ENCODE measurements around the gene BRCC3. TPM values are rescaled to one million over a fixed set of nuclear protein-coding genes. Genes with fewer than 3 reads are reported as not detected.

The BRCC3 gene
- total RNA-seq, 1 experiment from 2014 or later = 21.3 TPM

- Histone ChIP-seq H3K9me3 (ENCODE audit: control insufficient read depth in 1 of 2, insufficient read depth in 1 of 2, low read depth in 1 of 2, low read length in 2 of 2) (no peaks in the 10 kb centered on the region), H3K27ac (ENCODE audit: low read depth, low read length) (no peak overlapping the region), H3K36me3 (ENCODE audit: control insufficient read depth in 1 of 2, insufficient read depth in 2 of 2, low read length in 2 of 2) (no peaks in the 10 kb centered on the region; a peak in 1 of 4 replicates), H3K79me2 (ENCODE audit: insufficient read depth, low read length) (no peaks in the 10 kb centered on the region), H3K9ac (ENCODE audit: low read length) (no peak overlapping the region), H3K9me2 (ENCODE audit: insufficient read depth) (no peaks in the 10 kb centered on the region), H3K27me3 (ENCODE audit: insufficient read depth, low read length) (no peaks in the 10 kb centered on the region), H3K4me2 (ENCODE audit: low read length) (no peak overlapping the region), H4K20me1 (ENCODE audit: insufficient read depth) (no peaks in the 10 kb centered on the region), H3K4me3 (replicated peaks in 1 of 2; ENCODE audit: low read depth in 1 of 2, low read length in 2 of 2) (no peak overlapping the region), H3K4me1 (ENCODE audit: control insufficient read depth in 1 of 2, insufficient read depth in 2 of 2, low read length in 2 of 2) (no peaks in the 10 kb centered on the region), H2AFZ (ENCODE audit: low read depth, low read length, poor library complexity, severe bottlenecking) (no peak overlapping the region)
- no peak for ATAC-seq
- ChIA-PET CTCF (no interaction called here), RAD21 (ENCODE audit: low non-redundant PET in 1 of 2, low total read pairs in 2 of 2, uncharacterized antibody in 2 of 2, unreplicated experiment in 2 of 2) (no interaction called here), POLR2A (no interaction called here)
- no peak for DNase-seq (ENCODE audit: low read depth, low spot score)
- BruUV-seq (replicated peaks) = no TSS peak
- no peak for TF ChIP-seq CBX3 (IDR thresholded peaks at IDR 0.05; ENCODE audit: low read depth)
- TF ChIP-seq SP1 (IDR thresholded peaks at IDR 0.05; ENCODE audit: low read depth) = no peak
- TF ChIP-seq TCF7L2 (IDR thresholded peaks at IDR 0.05; ENCODE audit: borderline replicate concordance, extremely low read depth, insufficient read depth, insufficient read length) = no peak
- no peak for TF ChIP-seq ATF3 (IDR thresholded peaks at IDR 0.05)
- no peak for TF ChIP-seq ZFX (IDR thresholded peaks at IDR 0.05)
- no peak for TF ChIP-seq EZH2 (IDR thresholded peaks at IDR 0.05)
- no peak for TF ChIP-seq YY1 (IDR thresholded peaks at IDR 0.05; ENCODE audit: extremely low read depth, insufficient replicate concordance, low read depth, low read length)
- no peak for TF ChIP-seq EGR1 (IDR thresholded peaks at IDR 0.05; ENCODE audit: low read depth)
- intact Hi-C loops (cut with micrococcal nuclease) = no loop called here
Measured at GRCh38 chrX:155115174-155115819, 44.0 kb downstream of the BRCC3 start.

- ChIA-PET POLR2A (no interaction called here), CTCF (no interaction called here), RAD21 (ENCODE audit: low non-redundant PET in 1 of 2, low total read pairs in 2 of 2, uncharacterized antibody in 2 of 2, unreplicated experiment in 2 of 2) (no interaction called here)
- H3K27me3 ChIP-seq (ENCODE audit: insufficient read depth, low read length) = no peaks in the 10 kb centered on the region
- no peak overlapping the region for H3K9ac ChIP-seq (ENCODE audit: low read length)
- intact Hi-C loops (cut with micrococcal nuclease) = no loop called here
- no peak overlapping the region for H3K4me2 ChIP-seq (ENCODE audit: low read length)
- DNase-seq (ENCODE audit: low read depth, low spot score) = no peak
- H4K20me1 ChIP-seq (ENCODE audit: insufficient read depth) = no peaks in the 10 kb centered on the region
- H3K4me3 ChIP-seq (replicated peaks in 1 of 2; ENCODE audit: low read depth in 1 of 2, low read length in 2 of 2) = no peak overlapping the region
- no peaks in the 10 kb centered on the region for H3K79me2 ChIP-seq (ENCODE audit: insufficient read depth, low read length)
- H3K9me3 ChIP-seq (ENCODE audit: control insufficient read depth in 1 of 2, insufficient read depth in 1 of 2, low read depth in 1 of 2, low read length in 2 of 2) = no peaks in the 10 kb centered on the region
- H3K36me3 ChIP-seq (ENCODE audit: control insufficient read depth in 1 of 2, insufficient read depth in 2 of 2, low read length in 2 of 2) = no peaks in the 10 kb centered on the region; a peak in 1 of 4 replicates
- H3K9me2 ChIP-seq (ENCODE audit: insufficient read depth) = no peaks in the 10 kb centered on the region
- no TSS peak for BruUV-seq (replicated peaks)
- H3K4me1 ChIP-seq (ENCODE audit: control insufficient read depth in 1 of 2, insufficient read depth in 2 of 2, low read length in 2 of 2) = no peaks in the 10 kb centered on the region
- ATAC-seq = no peak
- H3K27ac ChIP-seq (ENCODE audit: low read depth, low read length) = no peak overlapping the region
- H2AFZ ChIP-seq (ENCODE audit: low read depth, low read length, poor library complexity, severe bottlenecking) = no peak overlapping the region
- TF ChIP-seq CBX3 (IDR thresholded peaks at IDR 0.05; ENCODE audit: low read depth) (no peak), ZBTB33 (IDR thresholded peaks at IDR 0.05; ENCODE audit: extremely low read depth, insufficient replicate concordance, low read length) (no peak), REST (IDR thresholded peaks at IDR 0.05; ENCODE audit: low read depth) (no peak), TCF7L2 (IDR thresholded peaks at IDR 0.05; ENCODE audit: borderline replicate concordance, extremely low read depth, insufficient read depth, insufficient read length) (no peak), EZH2 (IDR thresholded peaks at IDR 0.05) (no peak), EZH2phosphoT487 (IDR thresholded peaks at IDR 0.05; ENCODE audit: borderline replicate concordance) (no peak), ELF1 (IDR thresholded peaks at IDR 0.05; ENCODE audit: borderline replicate concordance, low read depth) (no peak), ZNF274 (IDR thresholded peaks at IDR 0.05; ENCODE audit: low read depth, low read length) (no peak), MAX (IDR thresholded peaks at IDR 0.05) (no peak)
Measured at GRCh38 chrX:155127465-155127864, 56.2 kb downstream of the BRCC3 start.
